C4-2B (cell line): ENCODE data around the gene CACNB2.

Experiments
- H3K27ac ChIP-seq: fragments of 450-650 bp; 2 replicates; pipeline ENCODE4 v1.5.1; 2017
- ZFX ChIP-seq: fragments of 450-650 bp; IDR thresholded peaks from 2 replicates; pipeline ENCODE4 v1.6.1; 2017
- TF ChIP-seq, protein P1 (sequence below): fragments of 450-650 bp; conservative IDR thresholded peaks from 2 replicates; pipeline ENCODE4 v1.5.1; 2017; ENCODE audit warnings: mild to moderate bottlenecking

Gene CACNB2

DNA sequence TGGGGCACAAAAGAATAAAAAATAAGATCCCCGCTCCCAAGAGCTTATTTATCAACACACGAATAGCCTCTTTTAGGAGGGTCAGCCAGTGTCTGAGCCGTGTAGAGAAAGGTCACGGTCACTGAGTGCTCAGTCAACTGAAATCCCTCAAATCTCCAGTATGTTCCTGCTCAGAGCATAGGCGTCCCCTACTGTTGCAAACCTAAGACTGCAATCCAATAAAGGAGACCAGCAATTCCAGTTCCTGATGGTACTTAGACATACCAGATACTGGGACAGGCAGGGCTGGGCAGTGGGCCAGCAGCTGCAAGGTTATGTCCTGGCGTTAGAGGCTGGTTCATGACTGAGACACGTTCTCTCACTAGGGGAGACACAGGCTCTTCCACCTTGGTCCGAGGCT, 93.6 kb downstream of the CACNB2 start:
- TF ChIP-seq, protein P1, sequence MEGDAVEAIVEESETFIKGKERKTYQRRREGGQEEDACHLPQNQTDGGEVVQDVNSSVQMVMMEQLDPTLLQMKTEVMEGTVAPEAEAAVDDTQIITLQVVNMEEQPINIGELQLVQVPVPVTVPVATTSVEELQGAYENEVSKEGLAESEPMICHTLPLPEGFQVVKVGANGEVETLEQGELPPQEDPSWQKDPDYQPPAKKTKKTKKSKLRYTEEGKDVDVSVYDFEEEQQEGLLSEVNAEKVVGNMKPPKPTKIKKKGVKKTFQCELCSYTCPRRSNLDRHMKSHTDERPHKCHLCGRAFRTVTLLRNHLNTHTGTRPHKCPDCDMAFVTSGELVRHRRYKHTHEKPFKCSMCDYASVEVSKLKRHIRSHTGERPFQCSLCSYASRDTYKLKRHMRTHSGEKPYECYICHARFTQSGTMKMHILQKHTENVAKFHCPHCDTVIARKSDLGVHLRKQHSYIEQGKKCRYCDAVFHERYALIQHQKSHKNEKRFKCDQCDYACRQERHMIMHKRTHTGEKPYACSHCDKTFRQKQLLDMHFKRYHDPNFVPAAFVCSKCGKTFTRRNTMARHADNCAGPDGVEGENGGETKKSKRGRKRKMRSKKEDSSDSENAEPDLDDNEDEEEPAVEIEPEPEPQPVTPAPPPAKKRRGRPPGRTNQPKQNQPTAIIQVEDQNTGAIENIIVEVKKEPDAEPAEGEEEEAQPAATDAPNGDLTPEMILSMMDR, result peak; percentile 78
- TF ChIP-seq ZFX, result no peak
- no peak overlapping the region for H3K27ac ChIP-seq

DNA sequence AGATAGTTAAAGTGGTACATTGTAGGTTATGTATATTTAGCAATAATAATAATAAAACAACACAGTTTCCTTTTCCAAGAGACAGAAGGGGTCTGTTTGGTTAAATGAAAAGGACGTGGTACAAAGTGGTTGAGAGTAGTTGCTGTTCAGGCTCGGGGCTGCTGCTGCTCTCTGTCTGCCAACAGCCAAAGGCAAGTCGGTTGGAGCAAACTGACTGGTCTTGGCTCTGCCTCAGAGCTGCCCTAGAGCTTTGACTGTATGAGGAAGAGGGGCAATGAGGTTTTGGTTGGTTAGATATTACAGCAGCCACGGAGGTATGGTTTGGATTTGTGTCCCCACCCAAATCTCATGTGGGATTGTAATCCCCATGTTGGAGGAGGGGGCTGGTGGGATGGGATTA, 95.3 kb downstream of the CACNB2 start:
- no peak for TF ChIP-seq ZFX
- TF ChIP-seq, protein P1, result no peak
- H3K27ac ChIP-seq, result no peak overlapping the region

DNA sequence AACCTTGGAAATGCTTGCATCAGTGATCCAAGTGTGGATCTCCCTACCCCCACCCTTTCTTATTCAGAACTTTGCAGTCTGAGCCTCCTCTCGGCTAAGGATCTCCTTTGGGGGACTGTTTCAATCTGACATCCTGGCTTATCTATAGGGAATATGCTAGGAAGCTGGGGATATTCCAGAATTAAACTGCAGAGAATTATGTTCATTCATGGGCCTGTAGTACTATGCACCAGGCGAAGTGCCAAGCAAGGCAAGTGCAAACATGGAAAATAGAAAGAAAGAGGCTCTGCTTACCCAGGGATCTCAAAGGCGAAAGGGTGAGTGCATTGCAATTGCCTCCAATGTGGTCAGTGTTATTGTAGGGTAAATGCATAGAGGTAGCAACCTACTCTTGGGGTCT, 96.5 kb downstream of the CACNB2 start:
- H3K27ac ChIP-seq, result no peak overlapping the region
- no peak for TF ChIP-seq ZFX
- TF ChIP-seq, protein P1, result no peak

DNA sequence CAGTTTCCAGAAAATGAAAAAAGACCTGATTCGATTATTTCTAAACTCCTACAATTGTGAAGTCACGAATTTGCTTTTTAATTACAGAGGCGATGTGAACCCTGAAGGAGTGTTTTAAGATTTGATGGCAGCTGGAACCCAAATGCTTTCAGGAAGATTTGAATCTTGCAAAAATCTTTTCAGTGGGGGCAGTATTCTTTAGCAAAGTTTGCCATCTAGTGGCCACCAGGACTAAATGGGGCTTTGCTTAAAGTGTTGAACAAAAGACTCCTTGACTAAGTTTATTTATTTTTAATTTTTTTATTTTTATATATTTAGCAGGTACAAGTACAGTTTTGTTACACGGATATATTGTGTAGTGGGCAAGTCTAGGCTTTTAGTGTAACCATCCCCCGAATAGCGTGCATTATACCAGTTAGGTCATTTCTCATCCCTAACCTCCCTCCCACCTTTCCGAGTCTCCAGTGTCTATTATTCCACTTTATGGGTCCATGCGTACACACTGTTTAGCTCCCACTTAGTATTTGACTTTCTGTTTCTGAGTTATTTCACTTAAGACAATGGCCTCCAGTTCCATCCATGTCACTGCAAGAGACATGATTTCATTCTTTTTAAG, 98.8 kb downstream of the CACNB2 start:
- no peak overlapping the region for H3K27ac ChIP-seq
- TF ChIP-seq, protein P1, result peak; percentile 82
- no peak for TF ChIP-seq ZFX

DNA sequence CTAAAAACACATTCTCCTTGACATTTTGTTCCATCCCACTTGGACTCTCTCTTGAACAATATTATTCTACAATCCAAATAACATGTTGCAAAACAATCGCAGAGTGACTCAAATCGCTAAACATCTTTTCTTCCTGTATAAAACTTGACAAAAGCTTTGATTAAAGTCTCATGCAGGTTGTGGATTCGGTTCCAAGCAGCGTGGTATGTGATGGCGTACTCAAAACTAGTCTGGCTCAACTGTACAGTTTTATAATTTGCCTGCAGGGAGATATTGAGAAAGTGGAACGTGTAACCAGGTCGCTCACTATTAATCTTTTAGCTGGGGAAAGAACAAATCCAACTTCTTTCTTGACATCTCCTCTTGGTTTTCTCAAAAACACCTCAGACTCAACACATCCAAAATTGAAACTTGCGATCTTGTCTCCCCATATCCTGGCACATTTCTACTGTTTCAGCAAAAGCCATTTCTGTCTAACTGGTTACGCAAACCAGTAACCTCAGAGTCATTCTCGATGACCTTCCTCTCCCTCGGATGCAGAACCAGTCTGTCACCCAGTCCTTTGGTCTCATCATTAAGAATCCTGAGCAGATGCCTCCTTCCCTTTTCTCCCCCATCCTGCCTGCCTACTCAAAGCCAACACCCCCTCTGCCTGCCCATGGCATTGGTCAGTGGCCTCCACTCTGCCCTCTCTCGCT, 100.1 kb downstream of the CACNB2 start:
- TF ChIP-seq, protein P1, result no peak
- TF ChIP-seq ZFX, result no peak
- no peak overlapping the region for H3K27ac ChIP-seq

DNA sequence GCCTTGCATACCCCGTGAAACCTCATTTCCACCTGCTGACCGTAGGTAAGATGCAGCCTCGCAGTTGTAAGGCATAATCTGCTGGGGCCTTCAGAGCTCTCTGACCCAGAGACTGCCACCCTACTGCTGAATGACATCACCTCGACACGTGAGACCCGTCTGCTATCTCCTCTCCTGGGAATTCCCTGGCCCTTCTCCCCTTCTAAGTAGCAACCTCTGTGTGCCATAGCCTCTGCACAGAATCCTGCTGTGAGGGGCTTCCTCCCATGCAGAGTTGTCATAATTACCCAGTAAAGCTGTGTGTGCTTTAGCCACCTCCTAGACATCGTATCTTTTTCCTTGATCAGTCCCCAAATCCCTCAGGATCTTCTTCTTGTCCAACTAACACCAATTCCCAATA, 106.7 kb downstream of the CACNB2 start:
- no peak for TF ChIP-seq ZFX
- TF ChIP-seq, protein P1, result no peak

DNA sequence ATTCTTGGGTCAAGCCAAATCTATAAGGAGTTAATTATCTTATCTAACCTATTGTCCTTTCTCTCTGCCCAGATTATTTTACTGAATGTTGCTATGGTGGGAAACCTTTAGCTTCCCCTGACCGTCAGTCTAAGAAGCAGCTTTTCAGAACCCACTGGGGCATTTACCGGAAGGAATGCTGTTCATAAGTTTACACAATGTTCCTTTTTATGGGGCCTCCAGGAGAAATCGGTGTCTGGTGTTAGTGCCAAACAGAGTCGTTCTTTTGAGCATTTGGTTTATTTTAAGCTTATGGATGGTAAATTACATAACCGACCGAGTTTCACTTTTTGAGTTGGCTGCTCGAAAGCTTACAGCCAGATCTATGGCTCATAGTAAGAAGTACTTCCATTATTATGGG, 111.9 kb downstream of the CACNB2 start:
- TF ChIP-seq, protein P1, result no peak
- TF ChIP-seq ZFX, result no peak
- H3K27ac ChIP-seq, result no peak overlapping the region

More for the DNA sequence above, 106.7 kb downstream of the CACNB2 start:
- no peak overlapping the region for H3K27ac ChIP-seq
